Testis (tissue), 2 donors: ENCODE data around the gene NPAT.

Experiments used
- POLR2A ChIP-seq: fragments of 450-650 bp; IDR thresholded peaks from one replicate; pipeline ENCODE4 v1.6.1; 2017; ENCODE audit warnings: antibody characterized with exemption, mild to moderate bottlenecking, moderate library complexity
- TF ChIP-seq, protein P1 (sequence below), 3 experiments: fragments of 450-650 bp in 2 of 3; fragments of 200-600 bp in 1 of 3; sonication (generic) in 1 of 3; IDR thresholded peaks; one replicate each; pipeline ENCODE4 v1.5.1; 2016 to 2019; ENCODE audit warnings: antibody characterized with exemption in 3 of 3, mild to moderate bottlenecking in 2 of 3, moderate library complexity in 1 of 3

- TF ChIP-seq, protein P1, sequence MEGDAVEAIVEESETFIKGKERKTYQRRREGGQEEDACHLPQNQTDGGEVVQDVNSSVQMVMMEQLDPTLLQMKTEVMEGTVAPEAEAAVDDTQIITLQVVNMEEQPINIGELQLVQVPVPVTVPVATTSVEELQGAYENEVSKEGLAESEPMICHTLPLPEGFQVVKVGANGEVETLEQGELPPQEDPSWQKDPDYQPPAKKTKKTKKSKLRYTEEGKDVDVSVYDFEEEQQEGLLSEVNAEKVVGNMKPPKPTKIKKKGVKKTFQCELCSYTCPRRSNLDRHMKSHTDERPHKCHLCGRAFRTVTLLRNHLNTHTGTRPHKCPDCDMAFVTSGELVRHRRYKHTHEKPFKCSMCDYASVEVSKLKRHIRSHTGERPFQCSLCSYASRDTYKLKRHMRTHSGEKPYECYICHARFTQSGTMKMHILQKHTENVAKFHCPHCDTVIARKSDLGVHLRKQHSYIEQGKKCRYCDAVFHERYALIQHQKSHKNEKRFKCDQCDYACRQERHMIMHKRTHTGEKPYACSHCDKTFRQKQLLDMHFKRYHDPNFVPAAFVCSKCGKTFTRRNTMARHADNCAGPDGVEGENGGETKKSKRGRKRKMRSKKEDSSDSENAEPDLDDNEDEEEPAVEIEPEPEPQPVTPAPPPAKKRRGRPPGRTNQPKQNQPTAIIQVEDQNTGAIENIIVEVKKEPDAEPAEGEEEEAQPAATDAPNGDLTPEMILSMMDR (IDR thresholded peaks at IDR 0.05): no peak
- no peak for TF ChIP-seq POLR2A
Observed at GRCh38 chr11:108218912-108219783, 3.3 kb downstream of the NPAT start.
